ENCODE results near the gene CST7. TPM values are rescaled to one million over a fixed set of nuclear protein-coding genes. Genes with fewer than 3 reads are reported as not detected.
"Not testable (repeated sequence)": the region's sequence is repeated elsewhere in the genome, so short reads cannot be mapped to it uniquely, and the experiment has no call there.

CST7 gene
- total RNA-seq, 1 experiment from 2014 or later: 1.0 TPM

DNA sequence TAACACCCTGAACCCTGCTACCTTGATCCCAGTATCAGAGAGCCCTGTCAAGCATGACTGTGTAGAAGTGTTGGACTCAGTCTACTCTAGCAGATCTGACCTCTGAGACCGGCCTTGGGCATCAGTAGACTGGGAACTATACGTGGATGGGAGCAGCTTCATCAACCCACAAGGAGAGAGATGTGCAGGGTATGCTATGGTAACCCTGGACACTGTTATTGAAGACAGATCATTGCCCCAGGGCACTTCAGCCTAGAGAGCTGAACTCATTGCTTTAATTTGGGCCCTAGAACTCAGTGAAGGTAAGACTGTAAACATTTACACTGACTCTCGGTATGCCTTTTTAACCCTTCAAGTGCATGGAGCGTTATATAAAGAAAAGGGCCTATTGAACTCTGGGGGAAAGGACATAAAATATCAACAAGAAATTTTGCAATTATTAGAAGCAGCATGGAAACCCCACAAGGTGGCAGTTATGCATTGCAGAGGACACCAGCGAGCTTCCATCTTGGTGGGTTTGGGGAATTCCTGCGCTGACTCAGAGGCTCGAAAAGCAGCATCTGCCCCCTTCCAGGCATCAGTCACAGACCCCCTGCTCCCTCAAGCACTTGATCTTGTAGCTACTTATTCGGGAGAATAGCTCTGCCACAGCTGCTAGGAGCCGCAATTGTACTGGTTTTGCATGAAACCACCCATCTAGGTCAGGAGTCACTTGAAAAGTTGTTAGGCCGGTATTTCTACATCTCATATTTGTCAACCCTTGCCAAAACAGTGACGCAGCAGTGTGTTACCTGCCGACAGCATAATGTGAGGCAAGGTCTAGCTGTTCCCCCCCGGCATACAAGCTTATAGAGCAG lies 19.0 kb upstream of the CST7 start:
- DNase-seq (ENCODE audit: low read depth): not testable (repeated sequence)

DNA sequence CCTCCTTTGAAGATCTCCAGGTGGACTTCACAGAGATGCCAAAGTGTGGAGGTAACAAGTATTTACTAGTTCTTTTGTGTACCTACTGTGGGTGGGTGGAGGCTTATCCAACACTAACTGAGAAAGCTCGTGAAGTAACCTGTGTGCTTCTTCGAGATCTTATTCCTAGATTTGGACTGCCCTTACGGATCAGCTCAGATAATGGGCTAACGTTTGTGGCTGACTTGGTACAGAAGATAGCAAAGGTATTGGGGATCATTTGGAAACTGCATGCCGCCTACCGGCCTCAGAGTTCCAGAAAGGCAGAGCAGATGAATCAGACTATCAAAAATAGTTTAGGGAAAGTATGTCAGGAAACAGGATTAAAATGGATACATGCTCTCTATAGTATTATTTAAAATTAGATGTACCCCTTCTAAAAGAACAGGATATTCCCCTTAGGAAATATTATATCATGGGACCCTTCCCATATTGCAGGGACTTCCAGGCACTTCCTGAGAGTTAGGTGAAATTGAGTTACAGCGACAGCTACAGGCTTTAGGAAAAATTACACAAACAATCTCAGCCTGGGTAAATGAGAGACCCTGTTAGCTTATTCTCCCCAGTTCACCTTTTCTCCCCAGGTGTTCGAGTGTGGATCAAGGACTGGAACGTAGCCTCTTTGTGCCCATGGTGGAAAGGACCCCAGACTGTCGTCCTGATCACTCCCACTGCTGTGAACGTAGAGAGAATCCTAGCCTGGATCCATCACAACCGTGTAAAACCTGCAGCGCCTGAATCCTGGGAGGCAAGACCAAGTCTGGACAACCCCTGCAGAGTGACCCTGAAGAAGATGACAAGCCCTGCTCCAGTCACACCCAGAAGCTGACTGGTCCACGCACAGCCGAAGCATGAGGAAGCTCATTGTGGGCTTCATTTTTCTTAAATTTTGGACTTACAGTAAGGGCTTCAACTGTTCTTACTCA lies 18.1 kb upstream of the CST7 start:
- DNase-seq (ENCODE audit: low read depth): not testable (repeated sequence)

DNA sequence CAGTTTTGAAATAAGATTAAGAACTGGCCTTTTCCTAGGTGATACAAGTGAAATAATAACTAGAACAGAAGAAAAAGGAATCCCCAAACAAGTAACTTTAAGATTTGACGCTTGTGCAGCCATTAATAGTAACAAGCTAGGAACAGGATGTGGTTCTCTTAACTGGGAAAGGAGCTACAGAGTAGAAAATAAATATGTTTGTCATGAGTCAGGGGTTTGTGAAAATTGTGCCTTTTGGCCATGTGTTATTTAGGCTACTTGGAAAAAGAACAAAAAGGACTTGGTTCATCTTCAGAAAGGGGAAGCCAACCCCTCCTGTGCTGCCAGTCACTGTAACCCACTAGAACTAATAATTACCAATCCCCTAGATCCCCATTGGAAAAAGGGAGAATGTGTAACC lies 17.2 kb upstream of the CST7 start:
- DNase-seq (ENCODE audit: low read depth): peak; percentile 51

DNA sequence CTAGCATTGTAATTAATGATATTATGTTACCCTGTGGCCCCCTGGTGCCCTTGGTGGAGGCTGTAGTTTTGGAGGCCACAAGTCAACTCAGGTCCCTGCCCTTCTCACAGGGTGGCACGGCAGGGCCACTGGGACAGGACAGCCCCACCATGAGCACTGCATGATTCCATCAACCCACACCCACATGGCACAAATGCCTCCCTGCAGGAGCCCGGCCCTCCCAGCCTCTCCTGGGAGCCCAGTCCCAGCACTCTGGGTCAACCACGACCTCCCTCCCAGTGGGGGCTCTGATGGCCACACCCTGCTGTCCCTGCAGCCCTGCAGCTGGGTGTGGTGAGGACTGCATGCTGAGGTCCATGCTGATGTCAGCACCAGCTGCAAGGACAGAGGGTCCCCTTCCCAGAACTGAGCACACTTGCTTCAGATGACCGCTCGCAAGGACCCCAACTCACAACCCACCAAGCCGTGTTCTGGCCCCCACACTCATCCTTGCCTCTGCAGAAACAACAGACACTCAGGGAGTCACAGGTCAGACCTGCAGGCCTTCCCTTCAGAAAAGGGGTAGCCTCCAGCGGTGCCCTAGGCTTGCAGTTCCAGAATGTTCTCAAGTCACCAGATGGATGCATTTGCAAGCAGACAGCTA lies 15.7 kb upstream of the CST7 start:
- DNase-seq (ENCODE audit: low read depth): no peak

DNA sequence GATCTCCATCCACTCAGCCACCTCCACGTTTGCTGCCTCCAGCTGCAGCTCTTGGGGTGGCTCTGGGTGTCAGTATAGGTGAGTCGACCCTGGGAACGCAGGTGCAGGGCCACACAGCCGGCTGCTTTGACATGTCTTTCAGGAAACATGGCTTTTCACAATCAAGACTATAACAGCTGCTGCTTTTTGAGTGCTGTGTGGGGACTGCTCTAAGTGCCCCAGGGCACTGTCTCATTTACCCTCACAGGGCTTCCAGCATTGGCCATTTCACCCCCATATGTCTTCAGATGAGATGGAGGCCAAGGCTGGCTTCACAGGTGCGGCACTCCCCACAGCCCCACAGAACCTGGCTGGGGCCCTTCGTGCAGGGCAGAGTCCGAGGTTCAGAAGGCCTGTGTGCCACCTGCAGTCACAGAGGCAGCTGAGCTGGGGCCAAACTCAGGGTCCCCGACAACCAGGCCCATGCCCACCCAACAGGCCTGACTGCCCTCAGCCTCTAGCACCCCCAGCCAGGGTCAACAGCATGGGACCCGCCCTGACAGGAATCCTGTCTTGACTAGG lies 14.9 kb upstream of the CST7 start:
- DNase-seq (ENCODE audit: low read depth): no peak

DNA sequence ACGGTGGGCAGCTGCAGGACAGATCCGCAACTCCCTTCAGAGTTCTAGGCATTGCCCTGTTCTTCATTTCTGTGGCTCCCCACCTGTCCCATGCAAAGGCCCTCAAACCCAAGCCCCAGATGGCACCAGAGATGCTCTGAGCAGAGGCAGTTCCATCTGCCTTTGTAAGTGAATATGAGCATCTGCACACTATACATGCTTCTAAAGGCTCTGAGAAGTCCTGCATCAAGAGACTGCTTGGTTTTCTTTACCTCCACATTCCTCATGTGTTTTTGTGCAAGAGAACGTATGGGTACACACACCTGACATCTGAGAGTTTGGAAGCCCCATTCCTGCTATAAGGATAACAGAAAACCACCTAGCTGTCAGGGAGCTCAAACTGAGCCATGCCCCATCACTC lies 14.4 kb upstream of the CST7 start:
- no peak for DNase-seq (ENCODE audit: low read depth)

DNA sequence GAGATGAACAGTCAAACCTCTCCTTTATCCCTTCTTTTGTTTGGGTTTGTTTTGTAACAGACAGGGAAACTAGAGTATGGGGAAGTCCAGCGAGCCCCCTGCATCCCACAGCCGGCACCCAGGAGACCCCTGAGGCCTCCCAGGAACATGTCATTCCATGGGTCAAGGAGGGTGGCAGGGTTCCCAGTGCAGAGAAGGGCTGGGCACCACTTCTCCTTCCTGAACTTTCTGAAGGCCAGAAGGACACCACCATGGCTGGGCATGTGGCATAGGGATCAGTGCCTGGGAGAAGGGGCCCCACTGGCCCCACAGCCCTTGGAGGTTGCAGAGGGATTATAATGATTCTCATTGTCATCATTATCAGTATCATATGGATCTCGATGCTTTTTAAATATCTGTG lies 13.9 kb upstream of the CST7 start:
- no peak for DNase-seq (ENCODE audit: low read depth)

DNA sequence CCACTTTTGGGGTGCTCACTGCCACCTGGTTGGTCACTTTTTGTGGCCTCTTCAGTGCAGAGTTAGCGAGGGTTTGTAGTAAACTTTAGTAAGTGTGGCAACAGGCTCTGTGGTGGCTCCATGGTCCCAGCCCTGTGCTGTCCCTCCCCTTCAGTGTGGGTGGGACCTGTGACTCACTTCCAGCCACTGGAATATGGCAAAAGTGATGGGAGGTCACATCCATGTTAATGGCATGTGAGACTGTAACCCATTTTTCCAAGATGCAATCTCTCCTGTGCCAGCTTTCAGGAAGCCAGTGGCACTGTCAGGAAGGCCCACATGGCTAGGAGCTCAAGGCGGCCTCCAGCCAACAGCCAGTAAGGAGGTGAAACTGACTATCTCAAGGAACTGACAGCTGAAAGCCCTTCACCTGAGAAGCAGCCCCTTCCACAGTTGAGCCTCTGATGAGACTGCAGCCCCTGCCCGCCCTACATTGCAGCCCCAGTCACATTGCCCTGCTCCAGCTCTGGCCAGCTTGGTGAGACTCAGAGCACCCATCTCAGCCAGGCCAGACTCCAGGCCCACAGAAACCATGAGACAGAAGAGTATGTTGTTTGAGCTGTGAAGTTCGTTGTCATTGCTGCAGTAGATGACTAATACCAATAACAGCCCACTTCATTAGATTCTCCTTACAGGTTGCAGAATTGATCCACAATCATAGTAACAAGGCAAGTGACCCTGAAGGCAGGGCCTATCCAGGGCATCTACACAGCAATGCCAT lies 13.1 kb upstream of the CST7 start:
- no peak for DNase-seq (ENCODE audit: low read depth)

DNA sequence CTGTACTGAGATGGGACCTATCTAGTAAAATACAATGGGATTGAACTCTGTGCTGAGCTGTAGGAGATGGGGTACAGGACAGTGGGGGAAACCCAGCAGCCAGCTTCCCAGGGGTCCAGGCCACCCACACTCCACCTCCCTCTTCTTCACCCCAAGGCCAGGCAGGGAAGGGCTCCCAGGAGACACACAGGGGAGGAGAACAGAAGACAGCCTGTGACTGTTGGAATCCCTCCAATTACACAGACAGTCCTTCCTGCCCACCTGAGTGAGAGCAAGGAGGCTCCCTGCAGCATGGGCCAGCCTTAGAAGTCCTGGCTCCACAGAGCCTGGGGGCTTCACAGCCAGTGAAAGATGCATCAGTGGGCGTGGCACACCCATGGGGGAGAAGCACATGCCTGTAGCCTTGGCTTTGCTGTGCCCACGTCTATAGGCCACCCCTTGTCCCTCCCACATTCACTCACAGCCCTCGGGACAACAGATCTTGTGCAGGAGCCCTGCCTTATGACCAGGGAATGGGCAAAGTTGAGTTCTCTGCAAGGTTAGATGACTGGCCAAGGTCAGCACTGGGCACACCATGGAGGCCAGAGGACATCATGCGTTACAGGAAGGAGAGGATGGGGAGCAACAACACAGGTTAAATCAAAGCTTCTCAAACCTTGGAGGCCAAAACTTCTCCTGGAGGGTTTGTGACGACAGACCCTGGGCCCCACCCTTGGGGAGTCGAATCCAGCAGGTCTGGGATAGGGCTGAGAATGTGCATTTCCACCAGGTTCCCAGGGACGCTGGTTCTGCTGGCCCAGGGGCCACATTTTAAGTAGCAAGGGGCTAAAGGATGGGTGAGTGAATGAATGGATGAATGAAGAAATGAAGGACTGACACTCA lies 12.3 kb upstream of the CST7 start:
- DNase-seq (ENCODE audit: low read depth): no peak

DNA sequence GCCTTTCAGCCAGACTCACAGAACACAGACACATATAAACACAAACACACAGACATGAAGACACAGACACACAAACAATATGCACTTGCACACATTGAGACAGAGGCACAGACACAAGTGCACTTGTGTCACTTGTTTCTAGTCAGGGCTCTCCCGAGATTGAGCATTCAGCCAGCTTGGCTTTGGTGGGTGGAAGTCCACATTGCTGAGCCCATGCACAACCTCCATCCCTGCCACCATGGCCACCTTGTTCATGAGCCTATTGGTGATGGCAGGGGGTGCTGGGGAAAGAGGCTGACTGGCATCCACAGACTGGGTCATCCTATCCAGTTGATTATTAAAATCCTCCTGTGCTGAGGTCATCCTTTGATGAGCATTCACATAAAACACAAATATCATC lies 11.5 kb upstream of the CST7 start:
- DNase-seq (ENCODE audit: low read depth): no peak

DNA sequence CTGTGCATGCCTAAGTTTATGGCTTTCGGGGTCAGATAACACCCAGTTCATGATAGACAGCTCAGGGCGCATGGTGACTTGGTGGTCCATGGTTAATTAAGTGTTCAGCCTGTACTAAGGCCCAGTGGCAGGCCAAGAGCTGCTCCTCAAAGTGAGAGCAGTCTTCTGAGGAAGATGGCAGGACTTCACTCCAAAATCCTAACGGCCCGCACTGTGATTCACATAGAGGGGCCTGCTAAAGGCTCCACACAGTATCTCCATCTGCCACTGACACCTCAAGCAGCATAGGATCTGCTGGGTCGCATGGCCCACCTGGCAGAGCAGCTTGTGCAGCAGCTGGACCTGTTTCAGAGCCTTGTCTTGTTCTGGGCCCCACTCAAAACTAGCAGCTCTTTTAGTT lies 10.6 kb upstream of the CST7 start:
- no peak for DNase-seq (ENCODE audit: low read depth)

DNA sequence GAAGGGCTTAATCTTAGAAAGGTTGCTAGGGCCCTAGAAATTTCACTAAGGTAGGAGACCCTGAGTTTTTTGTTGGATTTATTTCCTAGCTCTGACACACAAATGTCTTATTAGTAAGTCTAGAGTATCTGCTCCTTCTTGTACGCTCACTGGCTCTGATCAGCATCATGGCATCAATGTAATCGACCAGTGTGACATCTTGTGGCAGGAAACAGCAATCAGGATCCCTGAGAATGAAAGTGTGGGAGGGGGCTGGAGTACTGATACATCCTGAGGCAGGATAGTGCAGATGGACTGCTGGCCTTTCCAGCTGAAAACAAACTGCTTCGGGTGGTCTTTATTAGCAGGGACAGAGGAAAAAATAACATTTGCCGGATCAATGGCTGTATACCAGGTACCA lies 10.0 kb upstream of the CST7 start:
- DNase-seq (ENCODE audit: low read depth): no peak

DNA sequence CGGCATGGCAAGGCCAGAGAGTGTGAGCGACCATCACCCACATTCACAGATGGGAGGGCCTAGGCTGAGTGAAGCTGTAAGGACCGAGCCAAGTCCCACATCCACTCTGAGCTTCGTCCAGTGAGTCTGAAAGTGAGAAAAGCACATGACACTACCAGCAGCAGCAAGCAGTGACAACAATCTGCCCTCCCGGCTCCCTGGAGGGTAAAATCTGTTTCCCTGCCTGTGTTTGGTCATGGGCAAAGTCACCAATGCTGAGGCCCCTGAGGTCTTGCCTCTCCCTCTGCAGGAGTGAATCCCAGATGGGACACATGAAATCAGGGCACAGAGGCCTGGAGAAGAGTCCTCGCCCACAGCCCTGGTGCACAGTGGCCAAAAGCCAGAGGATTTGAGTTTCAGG lies 6.4 kb upstream of the CST7 start:
- no peak for DNase-seq (ENCODE audit: low read depth)

DNA sequence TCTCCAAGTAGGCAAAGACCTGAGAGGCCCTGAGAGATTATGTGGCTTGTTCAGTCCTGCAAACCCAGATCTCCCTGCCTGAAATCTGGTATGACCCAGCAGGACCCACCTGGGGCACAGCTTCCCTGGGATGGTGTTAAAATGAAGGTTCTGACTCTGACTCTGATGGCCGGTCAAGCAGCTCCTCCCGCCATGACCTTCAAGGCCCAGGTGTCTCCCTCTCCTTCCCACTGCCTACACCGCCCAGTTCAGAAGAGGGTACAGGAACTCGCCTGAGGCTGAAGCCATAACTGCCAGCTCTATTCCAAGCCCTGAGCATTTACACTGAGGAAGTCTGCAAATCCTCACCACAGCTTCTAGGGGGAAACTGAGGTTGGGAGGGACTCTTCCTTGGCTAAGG lies 5.9 kb upstream of the CST7 start:
- no peak for DNase-seq (ENCODE audit: low read depth)

DNA sequence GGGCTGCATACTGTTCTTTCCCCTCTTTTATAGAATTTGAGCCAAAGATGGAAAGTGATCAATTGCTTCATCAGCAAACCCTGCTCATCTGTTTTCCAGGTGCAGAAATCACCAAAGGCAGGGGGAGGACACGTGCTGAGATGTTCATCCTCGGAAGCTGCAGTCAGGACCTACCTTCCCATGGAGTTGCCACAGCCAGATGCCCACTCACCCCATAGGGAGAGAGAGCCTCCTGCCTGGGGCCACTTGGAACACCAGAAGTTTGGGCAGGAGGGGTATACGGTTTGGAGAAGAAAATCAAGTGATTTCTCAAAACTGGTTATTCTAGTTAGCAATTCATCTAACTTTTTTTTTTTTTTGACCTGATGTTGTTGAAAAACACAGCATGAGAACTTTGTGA lies 5.3 kb upstream of the CST7 start:
- no peak for DNase-seq (ENCODE audit: low read depth)

DNA sequence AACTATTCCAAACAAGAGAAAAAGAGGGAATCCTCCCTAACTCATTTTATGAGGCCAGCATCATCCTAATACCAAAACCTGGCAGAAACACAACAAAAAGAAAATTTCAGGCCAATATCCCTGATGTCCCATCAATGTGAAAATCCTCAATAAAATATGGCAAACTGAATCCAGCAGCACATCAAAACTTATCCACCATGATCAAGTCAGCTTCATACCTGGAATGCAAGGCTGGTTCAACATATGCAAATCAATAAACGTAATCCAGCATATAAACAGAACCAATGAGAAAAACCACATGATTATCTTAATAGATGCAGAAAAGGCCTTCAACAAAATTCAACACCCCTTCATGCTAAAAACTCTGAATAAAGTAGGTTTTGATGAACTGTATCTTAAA lies 2.7 kb upstream of the CST7 start:
- not testable (repeated sequence) for DNase-seq (ENCODE audit: low read depth)

DNA sequence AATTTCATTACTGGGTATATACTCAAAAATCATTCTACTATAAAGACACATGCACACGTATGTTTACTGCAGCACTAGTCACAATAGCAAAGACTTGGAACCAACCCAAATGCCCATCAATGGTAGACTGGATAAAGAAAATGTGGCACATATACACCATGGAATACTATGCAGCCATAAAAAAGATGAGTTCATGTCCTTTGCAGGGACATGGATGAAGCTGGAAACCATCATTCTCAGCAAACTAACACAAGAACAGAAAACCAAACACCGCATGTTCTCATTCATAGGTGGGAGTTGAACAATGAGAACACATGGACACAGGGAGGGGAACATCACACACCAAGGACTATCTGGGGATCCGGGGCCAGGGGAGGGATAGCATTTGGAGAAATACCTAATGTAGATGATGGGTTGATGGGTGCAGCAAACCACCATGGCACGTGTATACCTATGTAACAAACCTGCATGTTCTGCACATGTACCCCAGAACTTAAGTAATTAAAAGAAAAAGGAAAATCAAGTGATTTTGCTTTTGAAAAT lies 602 bp upstream of the CST7 start:
- DNase-seq (ENCODE audit: low read depth): not testable (repeated sequence)

DNA sequence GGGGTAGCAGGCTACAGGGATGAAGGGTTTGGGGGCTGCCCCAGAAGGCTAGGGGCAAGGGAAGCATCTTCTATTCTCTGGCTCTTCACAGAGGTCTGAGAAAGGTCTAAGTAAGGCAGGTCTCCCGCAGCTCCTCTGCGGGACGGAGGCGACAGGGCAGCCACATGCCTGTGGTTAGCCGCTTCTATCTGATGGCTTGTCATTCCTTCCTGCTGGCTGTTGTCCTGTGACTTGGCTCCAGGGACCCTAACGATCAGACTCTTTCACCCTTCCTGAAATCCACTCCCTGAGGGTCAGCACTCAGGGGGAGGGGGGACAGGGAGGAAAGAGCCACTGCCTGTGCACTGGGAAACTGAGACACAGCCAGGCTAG lies 673 bp downstream of the CST7 start:
- no peak for DNase-seq (ENCODE audit: low read depth)

DNA sequence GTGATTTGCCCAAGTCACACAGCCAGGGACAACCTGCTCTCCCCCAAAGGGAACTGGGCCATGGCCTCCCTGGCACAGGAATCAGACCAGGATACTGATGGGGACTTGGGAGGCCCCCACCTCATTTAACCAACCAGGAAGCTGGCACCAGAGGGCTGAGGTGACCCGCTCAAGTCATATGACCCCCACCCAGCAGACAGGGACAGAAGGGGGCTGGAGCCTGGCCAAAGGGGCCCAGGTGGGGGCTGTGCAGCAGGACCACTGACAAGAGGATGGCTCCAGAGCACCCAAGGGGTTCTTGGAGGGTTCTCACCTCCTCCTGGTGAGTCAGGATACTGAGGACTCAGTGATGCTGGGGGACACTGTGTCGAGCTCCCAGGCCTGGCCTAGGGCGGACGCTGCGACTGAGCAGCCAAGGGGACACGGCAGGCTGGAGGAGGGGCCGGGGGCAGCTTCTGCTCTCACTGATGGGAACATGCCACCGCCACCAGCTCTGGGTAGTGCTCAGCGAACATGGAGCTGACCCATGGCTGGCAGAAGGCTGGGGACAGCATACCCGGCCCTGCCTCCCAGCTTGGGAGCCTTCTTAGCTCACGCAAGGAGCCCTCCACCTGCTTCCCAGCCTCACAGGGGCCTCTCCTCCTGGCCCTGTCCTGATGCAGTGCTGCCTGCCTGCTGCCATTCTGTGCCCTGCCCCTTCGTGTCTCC lies 1.2 kb downstream of the CST7 start:
- DNase-seq (ENCODE audit: low read depth): no peak
